M059J (cell line): ENCODE results near the gene MATK. TPM values are rescaled to one million over a fixed set of nuclear protein-coding genes. Genes with fewer than 3 reads are reported as not detected.
"Not testable (repeated sequence)": the region's sequence is repeated elsewhere in the genome, so short reads cannot be mapped to it uniquely, and the experiment has no call there.

ENCODE experiments used
- DNase-seq: peaks from one replicate; pipeline ENCODE4 v3.0.0-alpha.2; 2012; ENCODE audit warnings: low read depth
- total RNA-seq: library from RNA; depleted of rRNA; stranded (reverse); fragments of >200 nt; shearing (Covaris generic); gene quantifications from 2 replicates; pipeline ENCODE4 v1.2.3, GENCODE V29; 2014

The MATK gene
- total RNA-seq, 1 experiment from 2014 or later: not detected

DNA sequence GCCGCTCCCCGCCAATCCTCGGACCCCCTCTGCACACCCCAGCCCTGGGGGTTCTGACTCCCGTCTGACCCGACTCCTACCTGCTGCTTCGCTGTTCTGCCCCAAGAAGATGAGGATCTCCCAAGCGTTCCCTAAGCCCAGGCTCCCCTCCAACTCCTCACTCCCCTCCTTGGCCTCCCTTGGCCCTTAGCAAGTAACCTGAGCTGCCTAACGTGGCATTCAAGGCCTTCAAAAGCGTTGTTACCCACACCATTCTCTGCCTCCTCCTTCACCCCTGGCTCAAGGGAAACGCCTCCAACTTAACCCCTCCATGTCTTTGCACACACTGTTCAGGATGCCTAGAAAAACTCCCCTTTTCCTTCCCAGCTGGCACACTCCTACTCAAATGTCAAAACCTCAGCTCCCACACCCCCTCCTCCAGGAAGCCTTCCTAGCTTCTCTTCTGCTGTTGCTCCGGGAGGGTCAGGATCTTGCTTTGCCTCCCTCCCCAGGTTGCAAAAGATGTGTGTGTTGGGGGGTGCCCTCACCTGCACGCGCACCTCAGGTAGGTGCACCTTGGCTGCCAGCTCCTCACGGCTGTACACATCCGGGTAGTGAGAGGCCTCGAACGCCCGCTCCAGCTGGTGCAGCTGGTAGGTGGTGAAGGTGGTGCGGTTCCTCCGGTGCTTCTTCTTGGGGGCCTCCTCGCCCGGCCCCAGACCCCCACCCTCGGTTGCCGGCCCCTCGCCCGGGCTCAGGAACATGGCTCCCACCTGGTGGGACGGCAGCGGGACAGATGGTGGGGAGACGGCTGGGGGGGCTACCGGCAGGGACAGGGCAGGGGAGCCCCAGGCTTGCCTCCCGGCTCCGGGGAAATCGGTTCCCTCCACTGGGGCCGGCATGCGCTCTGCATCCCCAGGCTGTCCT, 14.9 kb downstream of the MATK start:
- DNase-seq: no peak

GRCh38 chr19:3770136-3770999, 15.8 kb downstream of the MATK start:
- DNase-seq: no peak

DNA sequence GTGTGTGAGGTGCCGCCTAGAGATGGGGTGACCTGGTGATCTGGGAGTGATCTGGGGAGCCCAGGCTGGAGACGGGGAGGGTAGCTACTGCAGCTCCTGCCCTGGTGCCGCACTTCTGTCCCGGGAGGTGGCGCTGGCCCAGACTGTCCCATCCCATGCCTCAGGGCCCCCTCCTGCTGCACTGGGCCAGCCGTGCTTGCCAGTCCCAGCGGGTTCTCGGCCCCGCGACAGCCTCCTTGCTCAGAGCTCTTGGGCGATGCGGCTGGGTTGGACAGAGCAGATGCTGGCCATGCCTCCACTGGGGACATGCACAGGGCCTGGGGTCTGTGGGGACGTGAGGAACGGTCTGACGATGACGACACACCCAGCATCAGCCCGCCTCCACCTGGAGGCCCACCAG, 16.7 kb downstream of the MATK start:
- no peak for DNase-seq

DNA sequence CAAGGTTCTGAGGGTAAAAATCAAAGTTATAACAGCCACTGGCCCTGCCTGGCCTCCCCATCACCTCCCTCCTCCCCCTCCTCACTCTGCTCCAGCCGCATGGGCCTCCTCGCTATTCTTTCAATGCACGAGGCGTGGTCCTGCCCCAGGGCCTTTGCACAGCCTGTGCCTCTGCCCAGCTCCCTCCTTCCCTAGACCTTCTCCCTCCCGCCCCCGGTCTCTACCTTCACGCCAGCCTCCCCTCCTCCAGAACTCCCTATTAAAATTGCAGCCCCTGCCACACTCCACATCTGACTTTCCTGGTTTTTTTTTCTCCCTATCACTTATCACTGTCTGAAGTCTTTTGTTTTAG, 17.5 kb downstream of the MATK start:
- no peak for DNase-seq

DNA sequence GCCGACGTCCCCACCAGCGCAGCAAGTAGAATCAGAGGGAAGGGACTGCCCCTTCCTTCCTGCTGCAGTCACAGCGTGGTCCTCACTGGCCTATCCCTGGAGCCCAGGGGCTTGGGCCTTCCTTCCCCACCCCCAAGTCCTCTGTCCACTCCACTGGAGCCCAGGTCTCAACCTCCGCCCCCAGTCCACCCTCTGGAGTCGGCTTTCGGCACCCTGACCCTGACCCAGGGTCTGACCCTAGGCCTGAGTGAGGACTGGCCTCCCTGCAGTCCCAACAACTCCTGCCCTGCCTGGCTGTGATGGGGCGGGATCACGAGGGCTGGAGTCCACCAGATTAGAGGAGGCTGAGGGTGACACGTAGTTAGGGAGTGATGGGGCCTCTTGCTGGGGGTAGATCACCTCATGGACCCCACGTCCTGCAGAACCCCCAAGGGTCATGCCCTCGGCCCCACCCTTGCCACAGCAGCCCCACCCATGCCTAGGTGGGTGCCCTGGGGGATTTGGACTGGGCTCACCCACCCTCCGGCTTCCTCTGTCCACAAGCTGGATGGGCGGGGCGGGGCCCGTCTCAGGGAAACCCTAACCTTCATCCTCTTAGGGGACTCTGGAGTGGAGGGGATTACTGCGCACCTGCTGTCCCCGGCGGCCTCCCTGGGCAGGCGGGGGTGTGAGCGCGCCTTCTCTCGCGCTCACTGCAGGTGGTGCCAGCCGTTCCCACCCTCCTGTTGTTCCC, 18.0 kb downstream of the MATK start:
- DNase-seq: no peak

- no peak for DNase-seq
These were observed 19.1 kb downstream of the MATK start for GRCh38 chr19:3767050-3767449.

GRCh38 chr19:3766520-3766919, 19.7 kb downstream of the MATK start:
- DNase-seq: no peak

DNA sequence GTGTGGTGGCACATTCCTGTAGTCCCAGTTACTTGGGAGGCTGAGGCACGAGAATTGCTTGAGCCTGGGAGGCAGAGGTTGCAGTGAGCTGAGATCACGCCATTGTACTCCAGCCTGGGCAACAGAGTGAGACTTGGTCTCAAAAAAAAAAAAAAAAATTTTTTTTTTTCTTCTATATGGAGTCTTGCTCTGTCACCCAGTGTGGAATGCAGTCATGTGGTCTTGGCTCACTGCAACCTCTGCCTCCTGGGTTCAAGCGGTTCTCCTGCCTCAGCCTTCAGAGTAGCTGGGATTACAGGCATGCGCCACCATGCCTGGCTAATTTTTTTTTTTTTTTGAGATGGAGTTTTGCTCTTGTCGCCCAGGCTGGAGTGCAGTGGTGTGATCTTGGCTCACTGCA, 20.4 kb downstream of the MATK start:
- peak; percentile 26 for DNase-seq

DNA sequence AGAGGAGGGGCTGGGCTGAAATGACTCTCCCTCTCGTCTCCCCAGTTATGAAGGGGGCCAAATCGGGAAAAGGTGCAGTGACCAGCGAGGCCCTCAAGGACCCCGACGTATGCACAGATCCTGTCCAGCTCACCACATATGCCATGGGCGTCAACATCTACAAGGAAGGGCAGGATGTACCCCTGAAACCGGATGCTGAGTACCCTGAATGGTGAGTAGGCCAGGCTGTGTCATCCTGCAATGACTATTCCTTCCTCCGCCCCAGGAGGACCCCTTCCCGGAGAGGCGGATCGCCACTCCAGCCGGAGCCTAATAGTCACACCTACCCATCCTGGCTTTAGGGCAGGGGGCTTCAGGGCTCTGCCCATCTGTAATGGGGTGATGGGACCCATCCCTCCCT, 21.1 kb downstream of the MATK start:
- no peak for DNase-seq

- peak; percentile 98 for DNase-seq
These were observed 23.4 kb downstream of the MATK start, which contains the start of gene MRPL54 for GRCh38 chr19:3762501-3763459. TSS of gene MRPL54 (plus strand) at chr19:3762682. CDS start at chr19:3762701, 19 bp downstream.

DNA sequence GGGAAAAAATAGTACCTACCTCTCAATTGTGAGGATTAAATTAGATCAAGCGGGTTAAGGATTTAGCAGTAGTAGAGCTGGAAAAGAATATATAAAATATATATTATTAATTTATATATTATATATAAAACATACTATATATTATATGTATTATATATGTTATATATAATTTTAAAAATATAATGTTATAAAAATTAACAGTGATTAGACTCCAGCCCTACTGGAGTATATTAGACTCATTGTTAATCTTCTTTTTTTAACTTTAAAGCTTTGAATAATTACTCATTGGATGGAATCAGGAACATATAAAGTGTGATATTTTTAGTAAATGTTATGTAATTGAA, 24.1 kb downstream of the MATK start:
- no peak for DNase-seq

- DNase-seq: peak; percentile 87
These were observed 24.6 kb downstream of the MATK start, which contains the start of gene APBA3 for GRCh38 chr19:3761382-3762129. TSS of gene APBA3 (minus strand) at chr19:3761692. CDS start at chr19:3760264, 1,428 bp downstream.

- DNase-seq: no peak
These were observed 25.3 kb downstream of the MATK start for GRCh38 chr19:3760871-3761361.

DNA sequence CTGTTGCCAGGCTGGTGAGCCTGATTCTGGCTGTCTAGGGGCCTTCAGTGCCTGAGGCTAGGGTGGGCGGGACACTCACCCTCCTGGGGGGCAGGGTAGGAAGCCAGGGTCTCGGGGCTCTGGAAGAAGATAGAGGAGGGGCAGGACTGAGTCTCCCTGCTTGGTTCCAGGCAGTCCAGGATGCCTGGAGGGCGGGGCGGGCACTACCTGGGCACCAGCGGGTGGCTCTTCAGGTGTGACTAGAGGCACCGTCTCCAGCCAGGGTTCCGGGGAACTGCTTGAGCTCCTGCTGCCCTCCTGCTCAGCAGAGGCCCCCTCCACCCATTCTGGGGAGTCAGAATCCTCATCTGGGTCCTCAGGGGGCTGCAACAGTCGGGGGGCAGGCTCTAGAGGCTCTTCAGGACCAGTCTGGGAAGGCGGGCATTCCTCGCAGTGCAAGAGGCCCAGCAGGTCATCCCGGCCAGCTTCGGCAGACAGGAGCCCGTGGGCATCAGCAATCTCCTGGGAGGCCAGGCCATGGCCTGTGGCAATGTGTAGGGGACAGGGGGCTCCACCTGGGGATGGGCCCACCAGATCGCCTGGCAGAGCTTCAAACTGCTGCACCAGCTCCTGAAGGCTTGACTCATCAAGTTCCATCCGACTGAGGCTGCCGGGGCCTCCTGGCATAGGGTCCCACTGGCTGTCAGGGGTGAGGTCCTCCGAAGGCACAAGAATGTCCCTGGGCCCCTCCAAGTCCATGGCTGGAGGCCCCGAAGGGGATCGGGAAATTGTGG, 26.5 kb downstream of the MATK start:
- no peak for DNase-seq

DNA sequence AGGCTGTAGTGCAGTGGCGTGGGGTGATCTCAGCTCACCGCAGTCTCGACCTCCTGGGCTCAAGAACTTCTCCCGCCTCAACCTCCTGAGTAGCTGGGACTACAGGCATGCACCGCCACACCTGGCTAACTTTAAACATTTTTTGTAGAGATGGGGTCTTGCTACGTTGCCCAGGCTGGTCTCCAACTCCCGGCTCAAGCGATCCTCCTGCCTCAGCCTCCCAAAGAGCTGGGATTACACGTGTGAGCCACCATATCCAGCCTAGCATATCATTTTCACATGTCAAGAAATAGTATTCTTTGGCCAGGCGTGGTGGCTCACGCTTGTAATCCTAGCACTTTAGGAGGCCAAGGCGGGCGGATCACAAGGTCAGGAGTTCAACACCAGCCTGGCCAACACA, 27.9 kb downstream of the MATK start:
- DNase-seq: not testable (repeated sequence)

GRCh38 chr19:3757705-3758104, 28.5 kb downstream of the MATK start:
- DNase-seq: not testable (repeated sequence)

DNA sequence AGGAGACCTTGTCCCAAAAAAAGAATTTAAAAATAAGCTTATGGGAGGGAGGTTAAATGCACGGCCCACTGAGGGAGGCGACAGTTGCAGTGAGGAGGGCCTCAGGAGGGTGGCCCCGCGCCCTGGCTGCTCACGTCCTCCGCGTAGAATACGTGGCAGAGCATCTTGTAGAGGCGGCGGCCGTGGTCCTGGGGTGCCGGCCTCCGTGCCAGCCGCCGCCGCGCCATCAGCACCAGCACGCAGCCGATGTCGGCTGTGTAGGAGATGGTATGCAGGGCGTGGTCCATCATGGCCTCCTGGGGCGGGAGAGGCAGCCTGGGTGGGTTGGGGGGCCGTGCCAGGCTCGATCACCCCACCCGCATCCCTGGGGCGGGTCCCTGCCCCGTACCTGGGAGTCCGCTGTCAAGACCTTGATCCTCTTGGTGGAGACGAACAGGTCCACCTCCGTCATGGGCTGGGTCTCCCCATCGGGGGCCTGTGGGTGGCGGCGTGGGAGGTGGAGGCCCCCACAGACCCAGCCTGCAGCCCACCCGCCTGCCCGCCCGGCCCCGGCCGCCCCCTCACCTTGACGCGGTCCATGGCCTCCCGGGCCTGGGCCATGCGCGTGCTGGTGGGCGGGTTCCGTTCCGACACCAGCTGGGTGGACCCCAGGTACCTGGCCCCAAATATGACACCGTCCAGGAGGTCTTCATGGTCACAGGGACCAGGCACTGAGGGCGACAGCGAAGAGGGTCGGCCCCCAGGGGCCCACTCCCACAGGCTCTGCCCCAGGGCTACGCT, 32.4 kb downstream of the MATK start:
- no peak for DNase-seq

GRCh38 chr19:3752492-3752891, 33.7 kb downstream of the MATK start:
- no peak for DNase-seq
